Adipose tissue (tissue), 3 donors: Measurements from ENCODE around the gene DIABLO. TPM values are rescaled to one million over a fixed set of nuclear protein-coding genes. Genes with fewer than 3 reads are reported as not detected.
"Not testable (repeated sequence)": the region's sequence is repeated elsewhere in the genome, so short reads cannot be mapped to it uniquely, and the experiment has no call there.

Source experiments
- H3K27ac ChIP-seq: one replicate; pipeline ENCODE4 v1.5.1; 2013; ENCODE audit warnings: low read depth, low read length
- WGBS, 3 donors: extraction: QIAGEN DNeasy Blood & Tissue Kit; methylation state at CpG; one replicate each; pipeline ENCODE4 v1.1.7; 2013; 5-methylcytosine and 5-hydroxymethylcytosine counted together
- polyA plus RNA-seq, 3 donors: library from polyadenylated mRNA; stranded (reverse); fragments of 200-250 nt; gene quantifications; one replicate each; pipeline ENCODE4 v1.2.3, GENCODE V29; 2013
- donor health status: healthy with polysubstance abuse.
- donor health status: Bipolar disorder and iron deficiency.
- donor health status: healthy.

DIABLO gene
- polyA plus RNA-seq: 10 to 100 TPM; 29.9 to 35.0 (median 32.5) TPM

GRCh38 chr12:122225683-122226365, at the start of gene DIABLO:
DIABLO (minus strand) TSS chr12:122226052; CDS start chr12:122226014, 38 bp downstream.
- WGBS, 3 donors: 0 to 1% (median 0%) methylated on average over 66 to 74 of the region's 74 CpGs
- peak within 1 kb of the TSS; percentile 84 for H3K27ac ChIP-seq

GRCh38 chr12:122275459-122275858, 49.6 kb upstream of the DIABLO start:
- WGBS, 3 donors: 81 to 91% (median 84%) methylated on average over 8 of the region's 8 CpGs
- H3K27ac ChIP-seq: no peak overlapping the region

GRCh38 chr12:122266230-122266901, 40.5 kb upstream of the DIABLO start, which contains the start of gene VPS33A:
VPS33A (minus strand) TSS chr12:122266494; CDS start chr12:122266408, 86 bp downstream.
- H3K27ac ChIP-seq: peak within 1 kb of the TSS; percentile 51
- 0 to 1% (median 0%) methylated on average over 56 of the region's 56 CpGs for WGBS, 3 donors

- WGBS, 3 donors: 0 to 1% (median 0%) methylated on average over 17 of the region's 17 CpGs
- peak overlapping the region; percentile 51 for H3K27ac ChIP-seq
Measured at GRCh38 chr12:122265886-122266229, 40.0 kb upstream of the DIABLO start.

- H3K27ac ChIP-seq: no peak overlapping the region
- WGBS, 3 donors: 6 to 27% (median 19%) methylated on average over 1 of the region's 1 CpG
Measured at GRCh38 chr12:122265476-122265875, 39.6 kb upstream of the DIABLO start.

GRCh38 chr12:122260735-122261134, 34.9 kb upstream of the DIABLO start:
- H3K27ac ChIP-seq: not testable (repeated sequence)
- 89 to 96% (median 93%) methylated on average over 13 to 14 of the region's 14 CpGs for WGBS, 3 donors

- not testable (repeated sequence) for H3K27ac ChIP-seq
- WGBS, 3 donors: 76 to 92% (median 88%) methylated on average over 4 of the region's 4 CpGs
Measured at GRCh38 chr12:122258939-122259338, 33.1 kb upstream of the DIABLO start.

GRCh38 chr12:122258462-122258861, 32.6 kb upstream of the DIABLO start:
- 93 to 96% (median 94%) methylated on average over 4 of the region's 4 CpGs for WGBS, 3 donors
- H3K27ac ChIP-seq: not testable (repeated sequence)

- 93 to 96% (median 95%) methylated on average over 8 of the region's 8 CpGs for WGBS, 3 donors
- H3K27ac ChIP-seq: no peak overlapping the region
Measured at GRCh38 chr12:122250536-122250935, 24.7 kb upstream of the DIABLO start.

GRCh38 chr12:122250047-122250446, 24.2 kb upstream of the DIABLO start:
- no peak overlapping the region for H3K27ac ChIP-seq
- WGBS, 3 donors: 87 to 95% (median 92%) methylated on average over 6 of the region's 6 CpGs

GRCh38 chr12:122245553-122245952, 19.7 kb upstream of the DIABLO start:
- WGBS, 3 donors: 86 to 100% (median 95%) methylated on average over 1 of the region's 1 CpG
- H3K27ac ChIP-seq: no peak overlapping the region

- 86 to 89% (median 87%) methylated on average over 11 of the region's 11 CpGs for WGBS, 3 donors
- no peak overlapping the region for H3K27ac ChIP-seq
Measured at GRCh38 chr12:122244565-122245371, 18.9 kb upstream of the DIABLO start.

- no peak overlapping the region for H3K27ac ChIP-seq
- WGBS, 3 donors: 77 to 86% (median 84%) methylated on average over 6 of the region's 6 CpGs
Measured at GRCh38 chr12:122243965-122244364, 18.1 kb upstream of the DIABLO start.

- no peak overlapping the region for H3K27ac ChIP-seq
- WGBS, 3 donors: 92 to 96% (median 93%) methylated on average over 5 of the region's 5 CpGs
Measured at GRCh38 chr12:122238861-122239260, 13.0 kb upstream of the DIABLO start.

- WGBS, 3 donors: 59 to 84% (median 64%) methylated on average over 7 of the region's 7 CpGs
- no peak overlapping the region for H3K27ac ChIP-seq
Measured at GRCh38 chr12:122235741-122236140, 9.9 kb upstream of the DIABLO start.

- WGBS, 3 donors: 96 to 98% (median 96%) methylated on average over 10 of the region's 10 CpGs
- no peak overlapping the region for H3K27ac ChIP-seq
Measured at GRCh38 chr12:122232691-122233090, 6.8 kb upstream of the DIABLO start.

GRCh38 chr12:122230798-122231197, 4.9 kb upstream of the DIABLO start:
- WGBS, 3 donors: 71 to 73% (median 71%) methylated on average over 6 of the region's 6 CpGs
- H3K27ac ChIP-seq: no peak overlapping the region

GRCh38 chr12:122228092-122228491, 2.2 kb upstream of the DIABLO start:
- H3K27ac ChIP-seq: no peak overlapping the region
- WGBS, 3 donors: 85 to 94% (median 92%) methylated on average over 5 of the region's 5 CpGs

GRCh38 chr12:122227341-122227740, 1.5 kb upstream of the DIABLO start:
- WGBS, 3 donors: 88 to 92% (median 91%) methylated on average over 17 of the region's 17 CpGs
- H3K27ac ChIP-seq: no peak overlapping the region
